Dedifferentiated amniotic fluid mesenchymal stem cell (primary cell): Measurements from ENCODE around the gene SMIM36.
"Not testable (repeated sequence)": the region's sequence is repeated elsewhere in the genome, so short reads cannot be mapped to it uniquely, and the experiment has no call there.

Experiments
- DNase-seq: peaks from one replicate; pipeline ENCODE4 v3.0.0-alpha.2; 2016; ENCODE audit errors: extremely low spot score

The SMIM36 gene

DNA sequence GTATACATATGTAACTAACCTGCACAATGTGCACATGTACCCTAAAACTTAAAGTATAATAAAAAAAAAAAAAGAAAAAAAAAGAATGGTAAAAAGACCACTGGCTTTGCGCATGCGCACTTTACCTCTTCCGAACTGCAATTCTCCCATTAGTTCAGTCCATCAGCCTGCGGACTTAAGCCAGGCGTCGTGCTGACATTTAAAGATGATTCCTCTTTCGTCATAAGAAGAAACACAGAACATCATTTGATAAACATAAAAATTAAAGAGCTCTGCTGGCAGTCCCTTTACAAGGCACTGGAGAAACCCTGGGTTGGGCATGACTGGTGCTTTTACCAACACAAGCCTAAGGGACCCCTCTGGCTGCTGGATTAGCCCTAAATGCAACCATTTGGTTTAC is 3.6 kb downstream of the SMIM36 start:
- not testable (repeated sequence) for DNase-seq

DNA sequence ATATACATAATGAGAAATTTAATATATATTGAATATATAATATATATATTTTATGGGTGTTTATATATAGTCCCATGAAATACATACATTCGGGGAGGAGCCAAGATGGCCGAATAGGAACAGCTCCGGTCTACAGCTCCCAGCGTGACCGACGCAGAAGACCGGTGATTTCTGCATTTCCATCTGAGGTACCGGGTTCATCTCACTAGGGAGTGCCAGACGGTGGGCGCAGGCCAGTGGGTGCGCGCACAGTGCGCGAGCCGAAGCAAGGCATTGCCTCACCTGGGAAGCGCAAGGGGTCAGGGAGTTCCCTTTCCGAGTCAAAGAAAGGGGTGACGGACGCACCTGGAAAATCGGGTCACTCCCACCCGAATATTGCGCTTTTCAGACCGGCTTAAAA is 9.6 kb downstream of the SMIM36 start:
- DNase-seq = not testable (repeated sequence)

DNA sequence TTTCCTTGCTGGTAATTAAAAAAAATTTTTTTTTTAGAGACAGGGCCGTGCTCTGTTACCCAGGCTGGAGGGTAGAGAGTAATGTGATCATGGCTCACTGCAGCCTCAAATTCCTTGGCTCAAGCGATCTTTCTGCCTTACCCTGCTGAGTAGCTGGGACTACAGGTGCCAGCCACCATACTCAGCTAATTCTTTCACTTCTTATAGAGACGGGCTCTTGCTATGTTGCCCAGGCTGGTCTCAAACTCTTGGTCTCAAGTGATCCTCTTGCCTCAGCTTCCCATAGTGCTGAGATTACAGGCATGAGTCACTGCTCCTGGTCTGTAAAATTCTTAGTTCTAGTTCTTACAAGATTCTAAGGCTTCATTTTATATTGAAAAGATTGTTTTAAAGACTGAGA is 11.1 kb downstream of the SMIM36 start:
- no peak for DNase-seq

DNA sequence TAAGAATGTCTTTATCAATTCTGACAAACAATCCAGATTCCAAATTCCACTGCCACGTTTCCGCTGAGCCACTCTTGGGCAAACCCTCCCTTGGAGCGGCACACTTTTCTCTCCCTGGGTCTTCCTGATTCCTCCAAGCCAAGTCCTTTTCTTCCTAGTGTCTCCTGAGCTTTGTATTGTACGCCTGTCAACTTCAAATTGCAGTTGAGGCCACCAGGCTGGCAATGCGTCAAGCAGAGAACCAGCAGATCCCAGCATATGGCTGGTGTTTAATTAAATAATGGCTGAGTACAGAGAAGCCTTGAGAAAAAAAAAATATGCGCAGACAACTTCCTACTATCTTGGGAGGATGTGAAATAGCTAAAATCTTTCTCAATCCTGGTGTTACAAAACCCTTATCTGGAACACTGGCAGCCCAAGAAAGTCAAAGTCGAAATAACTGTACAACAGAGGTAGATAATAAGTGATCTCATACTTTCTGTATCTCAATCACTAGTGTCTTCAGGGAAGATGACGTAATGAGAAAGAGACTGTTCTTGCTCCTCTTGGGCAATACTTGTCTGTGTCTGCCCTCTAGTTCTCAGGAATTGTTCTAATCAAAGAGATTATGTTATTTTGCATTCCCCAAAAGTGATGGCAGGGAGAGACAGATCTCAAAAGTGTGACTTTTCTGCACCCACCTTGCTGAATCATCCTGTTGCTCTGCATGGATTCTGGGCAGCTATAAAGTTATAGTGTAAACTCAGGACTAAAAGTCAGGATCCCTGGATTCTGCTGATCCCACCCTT is 15.0 kb downstream of the SMIM36 start:
- DNase-seq = no peak

DNA sequence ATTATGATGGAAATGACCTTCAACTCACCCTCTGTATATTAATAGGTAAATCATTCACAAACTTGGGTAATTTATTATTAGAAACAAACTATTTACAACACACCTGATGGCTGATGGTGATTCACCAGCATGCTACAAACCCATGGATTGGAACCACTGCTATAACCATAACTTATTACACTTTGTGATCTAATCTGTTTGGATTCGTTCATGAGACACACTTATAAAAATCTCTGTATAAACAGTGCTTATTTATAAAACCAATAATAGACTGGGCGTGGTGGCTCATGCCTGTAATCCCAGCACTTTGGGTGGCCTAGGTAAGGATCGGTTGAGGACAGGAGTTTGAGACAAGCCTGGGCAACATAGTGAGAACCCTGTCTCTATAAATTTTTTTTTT is 16.0 kb downstream of the SMIM36 start:
- DNase-seq = no peak

DNA sequence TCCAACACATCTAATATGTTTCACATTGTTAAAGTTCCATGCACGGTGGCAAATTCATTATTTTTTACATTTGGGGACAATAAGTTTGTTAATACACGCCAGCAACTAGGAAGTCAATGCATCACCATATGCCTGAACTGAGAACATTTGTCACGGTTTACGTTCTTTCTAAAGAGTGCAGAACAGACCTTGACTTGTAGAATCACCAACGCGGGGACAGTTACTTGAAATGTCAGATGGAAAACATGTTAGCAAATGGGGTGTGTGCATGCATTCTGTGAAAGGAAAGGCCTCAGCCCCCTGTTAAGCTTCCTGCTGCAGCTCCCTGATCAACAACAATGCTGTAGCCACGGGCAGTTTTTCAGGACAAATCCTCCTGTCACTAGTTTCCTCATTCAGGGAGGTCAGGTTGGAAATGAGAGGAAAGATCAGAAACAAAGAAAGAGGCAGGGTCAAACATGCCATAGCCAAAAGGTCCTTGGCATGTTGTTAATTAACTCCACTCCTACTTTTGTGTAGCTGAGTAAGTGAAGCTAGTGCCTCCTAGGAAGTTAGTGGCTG is 18.4 kb downstream of the SMIM36 start:
- DNase-seq = peak; percentile 14

DNA sequence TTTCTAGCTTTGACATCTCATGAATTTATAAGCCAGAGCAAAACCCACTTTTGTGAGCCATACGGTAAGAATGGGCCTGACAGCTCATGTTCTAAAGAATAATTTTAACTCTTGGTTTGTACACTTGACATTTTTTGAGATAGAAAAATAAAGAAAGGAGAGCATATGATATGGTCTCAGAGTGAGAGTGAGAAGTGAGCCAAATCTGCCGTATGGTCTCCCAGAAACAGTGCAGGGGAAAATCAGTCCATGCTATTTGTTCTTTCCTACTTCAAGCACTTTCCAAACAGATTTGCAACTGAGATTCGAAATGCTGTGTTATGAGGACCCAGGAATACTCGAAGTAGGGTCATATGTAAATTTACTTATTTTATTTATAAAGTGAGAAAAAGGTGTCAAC is 20.9 kb downstream of the SMIM36 start:
- no peak for DNase-seq

DNA sequence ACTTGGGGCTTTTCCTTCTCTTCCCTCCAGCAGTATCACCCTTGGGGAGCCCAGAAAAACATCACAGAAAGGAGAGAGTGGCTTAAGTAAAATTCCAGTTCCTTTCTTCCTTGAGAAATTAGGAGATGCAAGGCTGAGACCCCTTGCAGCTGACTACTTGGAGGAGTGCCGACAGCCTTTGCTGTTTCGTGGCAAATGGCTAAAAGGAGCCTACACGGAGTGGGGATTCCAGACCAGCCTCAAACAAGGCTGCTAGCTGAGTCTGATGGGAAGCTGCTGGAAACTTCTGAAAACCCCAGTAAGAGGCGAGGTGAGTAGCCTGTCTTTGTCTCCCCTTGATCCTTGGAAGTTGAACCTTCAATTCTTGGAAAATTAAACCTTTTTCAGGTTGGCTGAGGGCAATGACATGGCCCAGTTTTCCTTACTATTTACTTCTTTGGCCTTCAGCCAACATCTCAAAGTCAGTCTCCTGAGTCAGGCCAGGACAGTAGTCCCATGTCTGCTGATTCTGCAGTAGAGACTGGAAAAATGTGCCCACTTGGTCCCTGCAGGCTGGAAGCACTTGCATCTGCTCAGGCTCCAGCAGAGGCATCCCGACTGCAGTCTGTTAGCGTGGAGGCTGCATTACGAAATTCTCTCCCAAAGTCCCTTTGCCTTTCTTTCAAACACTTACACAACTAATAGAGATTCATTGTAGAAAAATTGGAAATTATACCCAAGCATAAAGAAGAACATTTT is 23.4 kb downstream of the SMIM36 start:
- no peak for DNase-seq

DNA sequence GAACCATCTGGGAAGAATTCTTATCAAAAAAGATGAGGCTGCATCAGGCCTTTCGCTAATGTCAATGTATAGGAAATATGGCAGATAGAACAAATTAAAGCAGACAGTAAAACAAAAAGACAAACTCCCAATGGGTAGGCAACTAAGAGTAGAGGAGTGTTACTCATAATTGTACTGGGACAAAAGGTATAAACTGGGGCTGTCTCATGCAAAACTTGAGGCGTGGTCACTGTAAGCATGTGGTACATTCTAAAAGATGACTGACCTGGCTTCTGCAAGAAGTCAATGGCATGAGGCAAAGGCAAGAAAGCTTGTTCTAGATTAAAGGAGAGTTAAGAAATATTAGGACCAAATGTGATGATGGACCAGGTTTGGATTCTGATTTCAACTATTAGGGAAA is 26.7 kb downstream of the SMIM36 start:
- DNase-seq = no peak

DNA sequence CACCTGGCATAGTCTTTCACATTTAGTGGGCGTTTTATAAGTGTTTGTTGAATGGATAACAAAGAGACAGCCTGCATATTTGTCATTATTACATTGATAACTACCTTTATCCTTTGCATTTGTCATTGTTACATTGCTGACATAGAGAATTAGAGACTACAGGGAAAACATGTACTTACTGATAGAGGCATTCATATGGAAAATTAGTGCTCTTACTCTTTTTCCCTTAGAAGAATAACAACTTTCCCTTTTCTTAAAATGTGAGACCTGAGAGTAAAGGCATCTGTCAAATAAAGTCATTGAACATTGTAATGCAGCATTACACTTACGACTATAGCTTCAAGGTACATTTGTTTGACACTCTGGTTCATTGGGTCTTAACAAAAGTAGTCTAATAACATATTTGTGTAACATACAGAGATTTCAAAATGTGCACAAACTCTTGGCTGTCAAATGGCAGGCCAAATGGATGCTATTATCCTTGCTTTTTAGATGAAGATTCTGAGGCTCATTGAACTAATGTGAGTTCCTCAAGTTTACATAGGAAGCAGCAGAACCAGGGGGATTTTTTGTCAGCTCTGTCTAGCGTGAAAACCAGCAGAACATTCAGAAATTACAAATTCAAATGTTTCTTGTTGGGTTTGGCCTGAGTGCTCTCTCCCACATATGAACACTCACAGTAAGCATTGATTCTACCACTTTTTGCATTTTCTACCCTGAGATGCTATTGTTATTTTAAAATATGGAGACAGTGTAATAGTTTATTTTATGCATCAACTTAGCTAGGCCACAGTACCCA is 28.5 kb downstream of the SMIM36 start:
- DNase-seq = no peak

DNA sequence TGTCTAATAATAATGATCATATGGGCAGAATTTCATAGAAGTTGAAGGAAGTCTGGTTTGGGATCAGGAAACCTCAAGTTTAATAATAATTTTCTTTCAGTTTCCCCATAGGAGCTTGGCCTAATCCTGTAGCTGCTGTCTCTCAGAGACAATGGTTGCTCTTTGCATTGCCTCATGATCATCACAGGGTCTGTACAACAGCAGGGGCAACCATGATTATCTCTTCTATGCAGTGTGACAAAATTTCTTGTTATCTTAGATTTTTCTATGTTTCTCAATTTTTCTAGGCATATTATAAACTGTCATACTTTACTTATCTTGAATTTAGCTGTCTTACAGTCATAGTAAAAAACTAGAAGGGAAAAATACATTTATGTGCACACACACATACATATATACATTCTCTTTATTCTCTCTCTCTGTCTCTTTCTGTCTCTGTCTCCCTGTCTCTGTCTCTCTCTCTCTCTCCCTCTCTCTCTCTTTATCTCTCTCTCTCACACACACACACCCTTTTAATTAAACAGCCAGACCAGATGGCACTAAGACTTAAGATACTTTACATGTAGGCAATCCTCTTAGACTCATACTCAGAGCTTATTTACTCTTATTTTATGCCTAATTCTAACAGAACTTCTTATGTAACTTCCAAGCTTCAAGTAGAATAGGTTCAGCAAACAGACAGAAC is 30.5 kb downstream of the SMIM36 start:
- DNase-seq = no peak

DNA sequence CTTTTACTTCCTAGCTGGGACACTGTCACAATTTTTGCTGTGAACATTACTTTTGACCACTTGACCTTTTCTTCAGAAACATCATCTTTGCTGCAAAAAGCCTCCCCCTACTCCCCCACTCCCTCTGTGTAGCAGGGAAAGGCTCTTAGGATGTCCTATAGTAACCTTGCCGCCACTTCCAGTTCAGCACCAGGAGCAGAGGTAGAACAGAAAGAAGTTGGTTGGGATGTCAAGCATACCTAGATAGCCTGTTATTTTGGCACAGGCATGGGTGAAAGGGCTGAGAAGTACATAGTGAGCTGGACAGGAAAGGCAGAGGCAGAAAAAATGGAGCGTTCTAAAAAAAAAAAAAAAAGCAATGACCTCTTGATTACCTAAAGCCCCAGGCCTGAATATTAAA is 31.3 kb downstream of the SMIM36 start:
- no peak for DNase-seq

DNA sequence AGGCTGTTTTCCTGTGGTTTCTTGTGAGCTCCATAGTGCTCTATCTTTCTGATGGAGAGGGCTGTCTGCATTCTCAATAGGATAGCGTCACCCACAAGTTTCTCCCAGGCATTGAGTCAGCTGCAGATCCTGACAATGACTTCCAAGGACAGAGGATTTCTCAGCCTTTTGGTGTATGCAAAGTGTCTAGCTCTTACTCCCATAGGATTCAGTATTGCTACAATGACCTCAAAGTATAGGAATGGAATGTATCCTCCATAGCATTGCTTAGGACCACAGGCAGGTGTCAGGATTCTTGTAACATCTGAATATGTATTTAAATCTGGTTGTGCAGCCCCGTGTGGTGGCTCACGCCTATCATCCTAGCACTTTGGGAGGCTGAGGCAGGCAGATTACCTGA is 32.3 kb downstream of the SMIM36 start:
- no peak for DNase-seq

DNA sequence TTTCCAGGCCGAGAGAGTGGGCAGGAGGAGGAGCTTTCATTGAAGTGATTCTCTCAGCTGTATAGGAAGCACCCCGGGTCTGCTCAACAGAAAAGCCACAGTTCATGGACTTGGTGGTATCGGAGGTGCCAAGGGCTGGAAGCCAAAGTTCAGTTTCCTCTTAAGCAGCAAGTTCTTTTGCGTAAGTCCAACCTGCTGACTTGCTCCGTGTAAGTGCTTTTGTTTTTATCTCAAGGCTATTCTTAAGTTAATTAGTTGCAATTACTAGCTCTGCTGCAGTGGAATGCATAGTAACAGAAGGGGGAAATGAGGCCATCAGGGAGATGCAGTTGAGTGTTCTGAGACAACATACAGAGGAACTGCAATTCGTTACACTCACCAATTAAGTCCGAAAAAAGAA is 44.6 kb downstream of the SMIM36 start:
- no peak for DNase-seq

DNA sequence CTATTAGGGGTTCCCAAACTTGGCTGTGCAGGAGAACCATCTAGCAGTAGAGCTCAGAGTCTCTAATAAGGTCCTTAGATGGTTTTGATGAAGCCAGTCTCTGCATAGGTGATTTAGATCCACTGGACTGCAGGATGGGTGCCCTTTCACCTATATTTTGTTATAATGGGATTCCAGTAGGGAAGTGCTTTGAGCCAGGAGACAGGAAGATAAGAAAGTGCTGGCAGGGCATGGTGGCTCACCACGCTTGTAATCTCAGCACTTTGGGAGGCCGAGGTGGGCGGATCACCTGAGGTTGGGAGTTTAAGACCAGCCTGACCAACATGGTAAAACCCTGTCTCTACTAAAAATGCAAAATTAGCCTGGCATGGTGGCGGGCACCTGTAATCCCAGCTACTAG is 45.5 kb downstream of the SMIM36 start:
- DNase-seq = not testable (repeated sequence)

DNA sequence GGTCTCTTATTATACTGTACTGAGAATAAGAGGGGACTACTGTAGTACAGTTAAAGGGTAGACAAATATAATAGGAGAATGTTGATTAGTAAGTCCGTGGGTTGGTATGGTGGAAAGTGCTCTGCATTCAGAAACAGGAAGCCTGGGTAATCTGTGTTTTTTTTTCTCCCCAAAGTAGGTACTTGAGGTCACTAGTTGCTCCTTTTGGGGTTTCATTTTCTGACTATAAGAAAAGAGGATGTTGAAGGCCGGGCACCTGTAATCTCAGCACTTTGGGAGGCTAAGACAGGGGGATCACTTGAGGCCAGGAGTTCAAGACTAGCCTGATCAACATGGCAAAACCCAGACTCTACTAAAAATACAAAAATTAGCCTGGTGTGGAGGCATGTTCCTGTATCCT is 47.7 kb downstream of the SMIM36 start:
- DNase-seq = no peak

DNA sequence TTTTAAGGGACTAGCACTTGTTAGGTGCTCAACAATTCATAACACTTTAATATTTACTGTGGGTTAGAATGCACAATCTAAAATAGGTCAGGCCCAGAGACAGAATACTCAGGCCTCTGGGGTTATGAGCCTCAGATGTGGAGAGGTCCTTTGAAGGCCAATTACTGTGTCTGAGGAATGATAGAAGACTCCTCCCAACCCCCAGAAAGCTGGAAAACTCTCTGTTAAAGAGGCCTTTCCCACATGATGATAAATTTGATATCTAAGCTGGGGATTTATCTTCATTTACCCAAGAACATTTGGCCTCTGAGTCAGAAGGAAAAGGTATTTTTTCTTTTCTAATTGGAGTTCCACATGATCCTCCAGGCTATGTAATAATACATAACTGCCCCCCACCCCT is 48.5 kb downstream of the SMIM36 start:
- DNase-seq = no peak

DNA sequence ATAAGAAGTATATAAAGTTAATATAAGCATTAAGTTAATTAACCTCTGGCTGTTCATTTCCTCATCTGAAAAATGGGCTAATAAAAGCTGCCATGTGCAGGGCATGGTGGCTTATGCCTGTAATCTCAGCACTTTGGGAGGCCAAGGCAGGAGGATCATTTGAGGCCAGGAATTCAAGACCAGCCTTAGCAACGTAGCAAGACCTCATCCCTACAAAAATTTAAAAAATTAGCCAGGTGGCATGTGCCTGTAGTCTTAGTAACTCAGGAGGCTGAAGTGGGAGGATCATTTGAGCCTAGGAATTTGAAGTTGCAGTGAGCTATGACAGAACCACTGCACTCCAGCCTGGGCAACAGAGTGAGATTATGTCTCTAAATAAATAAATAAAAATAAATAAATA is 49.0 kb downstream of the SMIM36 start:
- DNase-seq = no peak

DNA sequence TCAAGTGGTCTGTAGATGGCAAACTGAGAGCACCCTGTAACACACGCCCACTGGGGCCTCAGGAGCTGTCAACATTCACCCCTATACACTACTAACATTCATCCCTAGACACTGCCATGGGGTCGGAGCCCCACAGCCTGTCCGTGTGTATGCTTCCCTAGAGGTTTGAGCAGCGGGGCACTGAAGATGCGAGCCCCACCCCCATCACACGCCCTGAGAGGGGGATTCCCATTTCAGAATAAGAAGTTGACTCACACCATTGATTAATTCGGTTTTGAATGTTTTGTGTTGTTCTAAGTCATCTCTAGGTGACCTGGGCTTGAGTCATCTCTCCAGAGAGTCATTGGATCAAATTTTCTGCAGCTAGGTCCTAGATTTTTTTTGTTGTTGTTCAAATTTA is 52.3 kb downstream of the SMIM36 start:
- no peak for DNase-seq

DNA sequence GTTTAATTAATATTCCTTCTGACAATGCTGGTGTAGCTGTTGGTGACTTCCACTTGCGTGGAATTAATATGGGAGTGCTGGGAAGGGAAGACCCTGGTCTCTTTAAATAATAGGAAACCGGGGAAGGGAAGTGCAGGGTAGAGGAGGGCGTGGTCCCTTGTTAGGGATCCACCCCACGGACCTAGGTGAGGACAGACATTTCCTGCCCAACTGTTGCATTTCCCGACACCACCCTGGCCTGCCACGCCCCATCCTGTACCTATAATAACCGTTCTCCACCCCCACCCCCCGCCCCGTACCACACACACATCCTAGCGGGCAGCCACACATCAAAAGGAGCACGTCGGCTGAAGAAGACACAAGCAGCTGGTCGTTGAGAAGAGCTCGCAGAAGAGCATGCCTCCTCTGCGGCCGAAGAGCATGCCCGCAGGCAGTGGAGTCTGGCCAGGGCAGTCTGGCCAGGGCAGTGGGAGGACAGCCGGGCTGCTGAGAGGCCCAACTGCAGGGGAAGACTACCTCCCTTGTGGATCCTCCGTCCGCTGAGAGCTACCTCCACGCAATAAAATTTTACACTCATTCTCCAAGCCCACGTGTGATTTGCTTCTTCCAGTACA is 52.9 kb downstream of the SMIM36 start:
- DNase-seq = no peak
